MM.1S (cell line): ENCODE data around the gene CLDN7.

ENCODE experiments used
- DNase-seq: peaks from one replicate; pipeline ENCODE4 v3.0.0-alpha.2; 2015
- H2AFZ ChIP-seq: fragments of 300-600 bp; sonication (generic); 2 replicates; pipeline ENCODE4 v1.6.0; 2016; ENCODE audit warnings: antibody characterized with exemption, low read length
- H3F3A ChIP-seq: fragments of 300-600 bp; sonication (generic); 2 replicates; pipeline ENCODE4 v1.6.1; 2016; ENCODE audit warnings: mild to moderate bottlenecking, antibody characterized with exemption, low read length, moderate library complexity, mixed read lengths; ENCODE audit not compliant: insufficient read depth
- H3K27ac ChIP-seq: fragments of 300-600 bp; sonication (generic); 2 replicates; pipeline ENCODE4 v1.5.1; 2016; ENCODE audit warnings: mild to moderate bottlenecking, low read length
- H3K27me3 ChIP-seq: fragments of 300-600 bp; sonication (generic); replicated peaks from 2 replicates; pipeline ENCODE4 v1.6.0; 2016; ENCODE audit warnings: low read length; ENCODE audit not compliant: insufficient read depth
- H3K36me3 ChIP-seq: fragments of 300-600 bp; sonication (generic); replicated peaks from 2 replicates; pipeline ENCODE4 v1.6.1; 2016; ENCODE audit warnings: mild to moderate bottlenecking, low read length, mixed read lengths; ENCODE audit not compliant: insufficient read depth
- H3K4me1 ChIP-seq: fragments of 300-600 bp; sonication (generic); 2 replicates; pipeline ENCODE4 v1.6.1; 2016; ENCODE audit warnings: low read length, mixed read lengths
- H3K4me2 ChIP-seq: fragments of 300-600 bp; sonication (generic); 2 replicates; pipeline ENCODE4 v1.6.0; 2016; ENCODE audit warnings: low read depth, low read length
- H3K4me3 ChIP-seq: fragments of 300-600 bp; sonication (generic); 2 replicates; pipeline ENCODE4 v1.5.1; 2016; ENCODE audit warnings: low read length, mixed read lengths
- H3K79me2 ChIP-seq: fragments of 300-600 bp; sonication (generic); 2 replicates; pipeline ENCODE4 v1.6.1; 2016; ENCODE audit warnings: mixed run types, low read length, mixed read lengths
- H3K9ac ChIP-seq: fragments of 300-600 bp; sonication (generic); 2 replicates; pipeline ENCODE4 v1.6.1; 2016; ENCODE audit warnings: low read length, mixed read lengths
- H3K9me2 ChIP-seq: fragments of 300-600 bp; sonication (generic); replicated peaks from 2 replicates; pipeline ENCODE4 v1.6.1; 2016; ENCODE audit warnings: mild to moderate bottlenecking, low read length, mixed read lengths; ENCODE audit not compliant: insufficient read depth
- H3K9me3 ChIP-seq: fragments of 300-600 bp; sonication (generic); replicated peaks from 2 replicates; pipeline ENCODE4 v1.6.1; 2016; ENCODE audit warnings: mild to moderate bottlenecking, low read length, mixed read lengths; ENCODE audit not compliant: insufficient read depth
- H4K20me1 ChIP-seq: fragments of 300-600 bp; sonication (generic); 2 replicates; pipeline ENCODE4 v1.6.1; 2016; ENCODE audit warnings: mild to moderate bottlenecking, low read length, moderate library complexity, mixed read lengths; ENCODE audit not compliant: insufficient read depth
- CTCF ChIP-seq: fragments of 300-600 bp; sonication (generic); IDR thresholded peaks from 2 replicates; pipeline ENCODE4 v1.5.1; 2016; ENCODE audit warnings: antibody characterized with exemption, low read length, mixed read lengths
- EZH2 ChIP-seq: fragments of 300-600 bp; sonication (generic); optimal IDR thresholded peaks from 2 replicates; pipeline ENCODE3; 2017; ENCODE audit warnings: low read depth, mild to moderate bottlenecking, antibody characterized with exemption, low read length, mixed read lengths
- EZH2phosphoT487 ChIP-seq: fragments of 300-600 bp; sonication (generic); IDR thresholded peaks from 2 replicates; pipeline ENCODE4 v1.6.1; 2018; ENCODE audit warnings: antibody characterized with exemption, low read length

The CLDN7 gene

GRCh38 chr17:7220593-7221277, 41.5 kb downstream of the CLDN7 start:
- peaks cover 12% of the 10 kb centered on the region for H3K4me1 ChIP-seq
- H3K4me3 ChIP-seq: peak overlapping the region; percentile 87
- peaks cover 35% of the 10 kb centered on the region for H3K79me2 ChIP-seq
- no peaks in the 10 kb centered on the region for H3F3A ChIP-seq
- peaks cover 13% of the 10 kb centered on the region for H3K27me3 ChIP-seq
- no peaks in the 10 kb centered on the region for H3K9me2 ChIP-seq
- H3K27ac ChIP-seq: peak overlapping the region; percentile 35; the same call in 1 of the 2 replicates
- DNase-seq: peak; percentile 79
- no peaks in the 10 kb centered on the region for H4K20me1 ChIP-seq
- peak overlapping the region; percentile 75 for H3K9ac ChIP-seq
- H3K4me2 ChIP-seq: peak overlapping the region; percentile 72
- H2AFZ ChIP-seq: no peak overlapping the region
- 0 out of 2 replicates have a peak, but pooled peaks cover 6% of the 10 kb centered on the region for H3K36me3 ChIP-seq
- no peaks in the 10 kb centered on the region for H3K9me3 ChIP-seq
- no peak for TF ChIP-seq EZH2
- peak; percentile 79 for TF ChIP-seq CTCF
- TF ChIP-seq EZH2phosphoT487: no peak

GRCh38 chr17:7219812-7220592, 42.3 kb downstream of the CLDN7 start, which contains the start of the genes ACADVL and DLG4:
ACADVL (plus strand) TSS chr17:7219938; CDS start chr17:7219985, 47 bp downstream.
DLG4 (minus strand) TSS chr17:7219836.
- TF ChIP-seq CTCF: no peak
- TF ChIP-seq EZH2phosphoT487: no peak
- TF ChIP-seq EZH2: no peak
- H3K9me3 ChIP-seq: no peaks in the 10 kb centered on the region
- peak within 1 kb of the TSS; percentile 35; the same call in 1 of the 2 replicates for H3K27ac ChIP-seq
- H3K4me2 ChIP-seq: peak within 1 kb of the TSS; percentile 72
- H3K36me3 ChIP-seq: 0 out of 2 replicates have a peak, but pooled peaks cover 6% of the 10 kb centered on the region
- peaks cover 16% of the 10 kb centered on the region for H3K4me1 ChIP-seq
- DNase-seq: peak; percentile 79
- H4K20me1 ChIP-seq: no peaks in the 10 kb centered on the region
- H3K4me3 ChIP-seq: peak within 1 kb of the TSS; percentile 87
- no peaks in the 10 kb centered on the region for H3K9me2 ChIP-seq
- H3K27me3 ChIP-seq: peaks cover 17% of the 10 kb centered on the region
- peak within 1 kb of the TSS; percentile 50 for H2AFZ ChIP-seq
- no peaks in the 10 kb centered on the region for H3F3A ChIP-seq
- peak within 1 kb of the TSS; percentile 75 for H3K9ac ChIP-seq
- H3K79me2 ChIP-seq: peaks cover 35% of the 10 kb centered on the region

GRCh38 chr17:7219229-7219811, 43.0 kb downstream of the CLDN7 start:
- Histone ChIP-seq H3K79me2 (peaks cover 35% of the 10 kb centered on the region), H2AFZ (peak overlapping the region; percentile 50), H3K4me3 (peak overlapping the region; percentile 87), H3F3A (no peaks in the 10 kb centered on the region), H3K36me3 (0 out of 2 replicates have a peak, but pooled peaks cover 6% of the 10 kb centered on the region), H3K27me3 (peaks cover 17% of the 10 kb centered on the region), H3K4me2 (peak overlapping the region; percentile 72), H4K20me1 (no peaks in the 10 kb centered on the region), H3K9ac (peak overlapping the region; percentile 75; the same call in 1 of the 2 replicates), H3K4me1 (peaks cover 16% of the 10 kb centered on the region), H3K9me2 (no peaks in the 10 kb centered on the region), H3K27ac (no peak overlapping the region; the same call in 1 of the 2 replicates), H3K9me3 (no peaks in the 10 kb centered on the region)
- TF ChIP-seq EZH2phosphoT487 (no peak), EZH2 (no peak), CTCF (no peak)
- no peak for DNase-seq
